GM15510 (cell line): ENCODE measurements around the gene PRKAG1.

Experiments
- POLR2A ChIP-seq: IDR thresholded peaks from 3 replicates; pipeline ENCODE4 v1.6.1; 2011; ENCODE audit warnings: borderline replicate concordance; ENCODE audit not compliant: insufficient read length; ENCODE audit errors: extremely low read depth

Gene PRKAG1

DNA sequence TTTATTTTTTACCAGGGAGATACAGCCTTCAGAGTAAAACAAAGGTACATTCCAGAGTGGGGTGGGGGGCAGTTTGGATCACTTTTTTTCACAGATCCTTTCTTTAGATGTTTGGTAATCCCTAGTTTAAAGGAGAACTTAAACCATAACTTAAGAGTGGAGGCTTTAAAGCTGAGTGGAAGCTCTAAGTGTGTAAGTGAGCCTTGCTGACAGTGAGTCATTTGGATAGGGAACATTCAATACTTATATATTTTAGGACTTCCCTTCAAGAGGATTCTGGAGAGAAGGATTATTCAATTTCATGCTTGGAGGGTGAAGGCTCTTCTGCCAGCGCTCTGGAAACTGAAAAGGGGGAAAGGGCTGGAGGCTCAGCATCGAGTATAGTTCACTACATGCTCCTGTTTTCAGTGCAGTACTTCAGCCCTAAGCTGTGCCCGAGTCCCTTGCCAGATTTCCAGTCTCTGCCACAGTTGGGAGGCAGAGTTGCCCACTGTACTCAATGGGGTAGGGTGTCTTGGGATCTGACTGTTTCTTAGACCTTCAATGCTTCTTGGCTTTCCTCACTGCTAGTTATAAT, 8.4 kb downstream of the PRKAG1 start:
- TF ChIP-seq POLR2A = no peak

DNA sequence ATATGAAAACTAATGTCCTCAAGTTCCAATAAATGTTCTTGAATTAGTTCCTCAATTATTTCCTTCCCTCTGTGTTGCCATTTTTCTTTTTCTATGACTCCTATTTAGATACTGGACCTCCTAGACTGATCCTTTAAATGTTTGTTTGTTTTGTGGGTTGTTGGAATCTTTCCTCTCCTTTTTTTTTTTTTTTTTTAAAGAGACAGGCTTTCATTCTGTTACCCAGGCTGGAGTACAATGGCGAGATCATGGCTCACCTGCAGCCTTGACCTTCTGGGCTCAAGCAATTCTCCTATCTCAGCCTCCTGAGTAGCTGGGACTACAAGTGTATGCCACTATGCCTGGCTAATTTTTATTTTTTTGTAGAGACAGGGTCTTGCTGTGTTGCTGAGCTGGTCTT, 9.6 kb downstream of the PRKAG1 start:
- TF ChIP-seq POLR2A = no peak

DNA sequence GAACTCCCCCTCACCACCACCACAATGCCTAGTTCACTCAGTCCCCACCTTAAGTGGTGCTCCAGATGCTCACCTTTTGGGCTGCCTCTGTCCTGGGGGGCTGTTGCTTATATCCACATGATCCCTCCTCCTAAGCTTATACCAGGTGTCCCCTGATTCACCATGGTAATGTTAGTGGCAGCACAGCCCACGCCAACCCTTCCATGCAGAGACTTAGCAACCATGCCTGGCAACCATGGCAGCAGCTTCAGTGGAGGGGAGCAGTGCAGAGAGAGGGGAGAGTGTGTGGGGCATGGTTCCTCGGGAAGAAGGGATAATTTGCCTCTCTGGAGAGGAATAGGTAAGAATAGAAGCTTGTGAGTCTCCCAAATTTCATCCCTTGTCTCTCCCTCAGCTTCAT, 18.2 kb downstream of the PRKAG1 start:
- TF ChIP-seq POLR2A = no peak

DNA sequence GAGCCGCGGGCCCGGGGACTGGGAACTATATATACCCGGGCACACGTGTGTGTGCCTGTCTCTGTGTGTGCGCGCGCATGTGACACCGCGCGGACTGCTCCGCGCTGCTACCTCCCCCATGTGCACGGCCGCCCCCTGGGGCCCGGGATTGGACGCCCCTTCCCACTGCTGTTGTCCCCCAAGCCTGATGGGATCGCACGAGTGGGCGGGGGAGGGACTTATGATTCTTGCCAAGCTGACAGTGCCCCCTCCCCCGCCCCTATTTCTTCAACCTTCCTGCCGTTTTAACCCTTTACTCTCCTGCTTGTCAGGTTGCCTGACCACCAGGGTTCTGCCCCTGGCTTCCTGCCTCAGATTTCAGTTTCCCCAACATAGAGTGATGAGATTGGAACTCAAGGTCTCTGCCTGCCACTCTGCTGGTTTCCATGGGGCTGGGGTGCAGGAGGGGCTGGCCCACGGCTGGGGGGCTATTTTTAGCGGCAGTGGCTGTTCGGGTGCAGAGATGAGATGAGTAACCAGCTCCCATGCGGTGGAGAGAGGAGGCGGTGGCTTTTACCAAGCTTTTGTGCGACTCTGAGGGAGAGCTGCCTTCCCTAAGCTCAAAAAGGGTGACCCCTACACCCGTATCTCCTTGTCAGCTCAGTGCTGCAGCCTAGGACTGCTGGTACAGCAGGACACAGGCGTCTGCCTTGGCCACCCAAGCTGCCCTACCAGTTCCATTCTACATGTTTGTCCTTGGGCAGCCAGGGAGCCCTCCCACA, 19.0 kb downstream of the PRKAG1 start, which contains the start of gene DDN:
TSS of gene DDN (minus strand) at position 5 of the 761 bp plus-strand sequence. CDS start 88 bp downstream, outside the sequence.
- TF ChIP-seq POLR2A = peak; percentile 42

DNA sequence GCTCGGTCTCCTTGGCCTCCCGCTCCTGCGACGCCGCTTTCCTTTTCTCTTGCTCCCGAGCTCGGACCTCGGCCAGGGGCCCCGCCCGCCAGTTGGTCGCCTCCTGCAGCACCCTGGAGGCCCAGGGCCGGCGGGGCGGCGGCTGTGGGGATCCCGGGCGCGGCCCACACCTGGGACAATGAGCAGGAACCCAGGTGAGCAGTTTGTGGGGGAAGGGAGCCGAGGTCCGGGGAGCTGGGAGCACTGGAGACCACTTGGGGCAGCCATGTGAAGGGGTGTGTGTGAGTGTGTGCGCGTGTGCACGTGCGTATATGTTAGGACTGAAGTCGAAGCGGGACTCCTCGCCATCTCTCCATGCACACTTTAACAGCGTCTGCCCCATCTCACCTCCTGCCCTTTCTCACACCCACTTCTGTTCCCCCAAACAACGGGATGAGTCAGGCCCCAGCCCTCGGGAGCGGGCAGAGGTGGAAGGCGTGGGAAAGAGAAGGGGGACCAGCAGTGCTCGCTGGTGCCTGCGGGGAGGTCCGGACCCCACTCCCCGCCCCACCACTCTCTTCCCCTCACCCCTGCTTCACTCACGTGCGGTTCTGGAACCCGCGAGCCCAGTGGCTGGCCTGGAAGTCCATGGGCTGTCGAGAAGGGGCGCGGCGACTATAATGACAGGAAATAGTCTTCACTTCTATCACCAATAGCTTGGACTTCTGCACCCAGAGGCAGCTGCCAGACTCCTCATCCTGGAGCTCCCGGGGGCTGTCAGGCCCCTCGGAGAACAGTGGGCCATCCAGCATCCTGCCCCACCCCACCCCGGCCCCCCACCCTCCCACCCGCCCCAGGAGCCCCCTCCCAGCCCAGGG, 19.9 kb downstream of the PRKAG1 start:
- no peak for TF ChIP-seq POLR2A

DNA sequence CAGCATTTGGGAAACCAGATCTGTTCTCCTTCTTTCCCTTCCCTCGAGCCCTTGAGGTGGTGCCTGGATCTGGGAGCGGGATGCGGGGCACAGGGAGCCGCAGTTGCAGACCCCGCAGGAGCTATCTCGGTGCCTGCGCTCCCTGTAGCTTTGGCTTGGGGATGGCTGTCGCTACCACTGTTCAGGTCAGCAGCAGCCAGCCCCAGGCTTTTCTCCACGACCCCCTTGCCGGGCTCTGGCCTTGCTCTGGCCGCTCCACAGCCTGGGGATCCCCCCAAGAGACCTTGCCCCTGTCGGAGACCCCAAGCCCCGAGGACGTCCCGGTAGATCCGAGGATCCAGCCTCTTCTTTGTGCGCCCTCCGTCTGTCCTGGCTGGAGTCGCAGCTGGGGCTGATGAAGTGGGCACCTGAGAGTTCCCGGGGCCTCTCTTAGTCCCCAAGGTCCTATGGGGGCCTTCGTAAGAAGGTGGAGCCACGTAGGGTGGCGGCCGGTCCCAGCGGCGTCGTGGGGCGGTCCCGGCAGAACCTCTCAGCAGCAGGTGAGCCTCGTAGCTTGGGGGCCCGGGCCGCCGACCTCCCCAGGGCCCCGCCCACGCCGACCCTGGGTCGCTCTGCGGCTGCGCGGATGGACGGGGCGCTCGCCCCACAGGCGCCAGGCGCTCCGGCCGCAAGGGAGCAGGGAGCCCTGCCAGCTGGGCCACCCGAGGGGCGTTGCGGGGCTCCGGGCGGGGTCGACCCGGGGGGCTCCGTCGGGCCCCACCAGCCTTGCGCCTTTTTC, 20.7 kb downstream of the PRKAG1 start:
- peak; percentile 69 for TF ChIP-seq POLR2A

DNA sequence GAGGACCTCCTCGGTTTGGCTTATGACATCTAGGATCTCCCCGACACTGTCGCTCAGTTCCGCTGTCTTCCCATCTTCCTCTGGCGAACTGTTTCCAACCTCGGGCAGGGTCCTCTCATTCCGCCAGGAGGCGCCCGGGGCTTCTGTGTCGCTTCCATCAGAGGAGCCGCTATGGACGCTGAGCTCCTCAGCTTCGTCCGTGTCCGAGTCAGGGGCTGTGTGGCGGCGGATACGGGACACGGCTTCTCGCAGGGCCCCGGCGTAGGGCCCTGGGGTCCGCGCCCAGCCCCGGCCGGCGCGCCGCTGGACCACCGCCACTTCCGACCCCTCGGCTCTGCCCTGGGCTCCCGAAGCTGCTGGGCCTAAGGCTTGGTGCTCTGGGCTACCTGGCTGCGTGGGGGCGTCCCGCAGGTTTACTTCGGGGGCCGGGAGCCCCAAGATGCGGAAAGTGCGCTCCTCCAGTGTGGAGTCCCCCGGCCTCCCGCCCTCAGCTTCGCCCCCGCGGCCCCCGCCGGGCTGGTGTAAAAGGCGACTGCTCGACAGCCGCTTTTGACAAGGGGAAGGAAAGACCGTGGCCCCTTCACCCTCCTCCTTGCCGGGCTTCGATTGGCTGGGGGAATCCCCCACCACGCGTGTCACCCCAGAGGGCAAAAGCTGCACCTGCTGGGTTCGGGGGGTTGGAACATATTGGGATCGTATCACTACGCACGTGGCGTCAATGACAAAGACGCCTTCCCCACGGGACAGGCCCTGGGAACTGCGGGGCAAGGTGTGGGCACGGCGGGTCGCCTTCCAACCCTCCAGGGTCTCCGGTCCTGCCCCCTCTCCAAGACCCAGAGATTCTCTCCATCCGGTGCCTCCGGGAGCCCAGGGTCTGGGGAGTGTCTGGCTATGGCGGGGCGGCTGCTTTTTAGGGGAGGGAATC, 21.5 kb downstream of the PRKAG1 start:
- no peak for TF ChIP-seq POLR2A

DNA sequence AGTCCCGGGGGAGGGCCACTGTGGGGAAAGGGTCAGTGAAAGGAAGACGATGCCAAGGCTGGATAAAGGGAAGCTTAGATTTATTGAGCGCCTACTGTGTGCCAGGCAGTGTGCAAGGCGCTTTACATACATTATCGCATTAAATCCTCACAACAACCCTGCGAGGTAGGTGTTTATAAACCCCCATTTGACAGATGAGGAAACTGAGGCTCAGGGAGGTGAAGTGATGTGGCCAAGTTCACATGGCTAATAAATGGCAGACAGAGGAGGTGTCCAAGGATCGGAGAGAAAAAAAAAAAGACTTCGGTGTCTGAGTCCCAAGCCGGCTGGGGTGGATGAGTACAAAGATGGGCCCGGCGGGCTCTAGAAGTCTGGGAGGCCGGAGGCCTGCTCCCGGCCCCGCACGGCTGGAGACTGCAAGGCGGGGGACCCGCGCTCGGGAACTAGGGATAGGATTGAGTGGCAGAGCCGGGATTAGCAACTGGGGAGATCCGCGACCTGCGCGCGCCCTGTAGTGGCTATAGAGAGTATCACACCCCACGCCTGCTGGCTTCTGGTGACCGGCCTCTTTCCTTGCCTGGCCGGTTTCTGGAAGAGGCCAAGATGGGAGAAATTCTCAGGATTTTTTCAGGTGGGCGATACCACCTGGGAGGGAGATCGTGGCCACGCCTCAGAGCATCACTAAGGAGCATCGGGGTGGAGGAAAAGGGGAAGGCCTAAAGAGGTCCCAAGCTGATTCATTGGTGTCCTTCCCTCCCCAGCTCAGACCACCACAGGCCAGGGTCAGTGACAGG, 23.3 kb downstream of the PRKAG1 start:
- TF ChIP-seq POLR2A = no peak

DNA sequence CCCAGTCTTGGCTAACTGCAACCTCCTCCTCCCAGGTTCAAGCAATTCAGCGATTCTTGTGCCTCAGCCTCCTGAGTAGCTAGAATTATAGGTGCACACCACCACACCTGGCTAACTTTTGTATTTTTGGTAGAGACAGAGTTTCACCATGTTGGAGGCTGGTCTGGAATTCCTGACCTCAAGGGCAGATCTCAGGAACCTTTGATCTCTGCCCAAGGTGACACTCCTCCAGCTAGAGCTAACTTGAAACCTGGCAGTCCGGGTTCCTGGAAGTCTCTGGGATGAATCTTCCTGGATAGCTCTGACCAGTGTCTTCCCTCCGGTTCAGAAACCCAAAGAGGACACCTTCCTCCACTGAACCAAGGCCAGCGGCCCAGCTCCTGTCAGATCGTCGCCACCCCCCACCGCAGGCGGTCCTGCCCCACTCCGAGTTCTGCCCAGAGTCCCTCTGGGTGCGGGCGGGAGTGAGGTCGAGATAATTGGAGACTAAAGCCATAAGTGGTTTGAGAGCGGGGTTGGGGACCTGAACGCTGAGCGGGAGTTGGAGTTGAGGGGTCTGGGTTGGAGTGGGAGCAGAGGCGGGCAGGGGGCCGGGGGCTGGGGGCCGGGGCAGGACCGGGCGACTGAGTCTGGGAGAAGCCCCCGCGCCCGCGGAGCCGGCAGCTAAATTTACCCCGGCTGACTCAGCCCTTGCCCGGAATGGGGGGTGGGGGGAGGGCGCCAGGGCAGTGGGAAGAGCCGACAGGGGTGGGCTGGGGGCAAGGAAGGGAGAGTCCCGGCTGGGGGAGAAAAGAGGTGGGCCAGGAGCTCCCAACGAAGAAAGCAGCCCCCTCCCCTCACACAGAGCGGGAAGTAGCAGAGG, 24.1 kb downstream of the PRKAG1 start:
- TF ChIP-seq POLR2A = no peak

DNA sequence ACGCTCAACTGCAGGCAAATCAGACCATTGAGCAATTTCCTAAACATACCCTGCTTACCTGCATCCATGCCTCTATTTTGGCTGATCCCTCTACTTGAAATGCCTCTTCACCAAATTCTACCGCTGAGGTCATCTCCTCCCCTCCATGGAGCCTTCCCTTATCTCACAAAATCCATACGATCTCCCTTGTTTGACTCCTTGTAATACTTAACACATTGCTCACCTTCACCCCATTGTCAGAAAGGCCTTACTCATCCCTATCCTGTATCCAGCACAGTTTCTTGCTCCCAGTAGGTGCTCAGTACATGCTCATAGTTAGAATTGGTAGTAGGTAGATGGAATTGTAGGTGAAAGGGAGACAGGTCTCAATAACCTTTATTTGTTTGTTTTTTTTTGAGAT, 24.8 kb downstream of the PRKAG1 start:
- no peak for TF ChIP-seq POLR2A

DNA sequence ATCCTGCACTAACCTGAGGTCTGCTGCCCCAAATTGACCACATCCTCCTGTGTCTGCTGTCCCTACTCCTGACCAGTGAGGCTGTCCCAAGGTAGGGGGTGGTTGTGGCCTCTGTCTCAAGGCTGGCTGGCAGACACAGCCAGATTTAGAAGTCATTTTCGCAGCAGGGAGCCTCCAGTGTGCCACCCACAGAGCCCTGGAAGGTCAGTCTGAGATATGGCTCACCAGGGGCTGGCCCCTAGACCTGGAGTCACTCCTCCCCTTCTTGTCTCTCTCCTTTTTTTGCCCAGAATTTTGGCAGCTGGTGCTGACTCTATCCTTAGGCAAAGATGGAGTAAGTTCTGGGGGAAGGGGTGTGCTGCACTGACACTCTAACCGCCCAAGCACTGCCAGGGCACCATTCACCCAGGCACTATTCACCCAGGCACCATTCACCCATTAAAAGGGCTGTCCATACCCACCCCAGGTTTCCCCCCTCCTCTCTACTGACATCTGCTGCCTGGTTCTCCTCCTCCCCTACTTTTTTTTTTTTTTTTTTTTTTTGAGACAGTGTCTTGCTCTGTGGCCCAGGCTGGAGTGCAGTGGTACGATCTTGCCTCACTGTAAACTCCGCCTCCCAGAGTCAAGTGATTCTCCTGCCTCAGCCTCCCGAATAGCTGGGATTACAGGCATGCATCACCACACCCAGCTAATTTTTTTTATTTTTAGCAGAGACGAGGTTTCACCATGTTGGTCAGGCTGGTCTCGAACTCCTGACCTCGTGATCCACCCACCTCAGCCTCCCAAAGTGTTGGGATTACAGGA, 27.1 kb downstream of the PRKAG1 start:
- TF ChIP-seq POLR2A = no peak
